Osteocyte (in vitro differentiated cells): ENCODE measurements around the gene CRYM. TPM values are rescaled to one million over a fixed set of nuclear protein-coding genes. Genes with fewer than 3 reads are reported as not detected.

Source experiments
- DNase-seq: peaks from one replicate; pipeline ENCODE4 v3.0.0; 2021; ENCODE audit warnings: mixed read lengths; ENCODE audit not compliant: unreplicated experiment; ENCODE audit errors: extremely low spot score
- H3K27ac Mint-ChIP-seq: one replicate; pipeline ENCODE4 v1.8.0; 2021; ENCODE audit warnings: mild to moderate bottlenecking, mixed read lengths; ENCODE audit not compliant: unreplicated experiment
- H3K27me3 Mint-ChIP-seq: one replicate; pipeline ENCODE4 v1.8.0; 2021; ENCODE audit warnings: mixed read lengths; ENCODE audit not compliant: unreplicated experiment
- H3K36me3 Mint-ChIP-seq: one replicate; pipeline ENCODE4 v1.8.0; 2021; ENCODE audit warnings: mixed read lengths; ENCODE audit not compliant: unreplicated experiment
- H3K4me1 Mint-ChIP-seq: one replicate; pipeline ENCODE4 v1.8.0; 2021; ENCODE audit warnings: mixed read lengths; ENCODE audit not compliant: unreplicated experiment
- H3K4me3 Mint-ChIP-seq: one replicate; pipeline ENCODE4 v1.8.0; 2021; ENCODE audit warnings: mild to moderate bottlenecking, moderate library complexity, mixed read lengths; ENCODE audit not compliant: unreplicated experiment
- H3K9me3 Mint-ChIP-seq: one replicate; pipeline ENCODE4 v1.8.0; 2021; ENCODE audit warnings: mixed read lengths; ENCODE audit not compliant: unreplicated experiment
- CTCF ChIP-seq: fragments of 200-600 bp; sonication (generic); IDR thresholded peaks from 2 replicates; pipeline ENCODE4 v1.5.0; 2021; ENCODE audit warnings: antibody characterized with exemption, mild to moderate bottlenecking, moderate library complexity
- total RNA-seq: library from RNA; stranded (reverse); gene quantifications from 2 replicates; pipeline ENCODE4 v1.2.1, GENCODE V29; 2021

Gene CRYM
- total RNA-seq, 1 donor from 2014 or later: not detected

DNA sequence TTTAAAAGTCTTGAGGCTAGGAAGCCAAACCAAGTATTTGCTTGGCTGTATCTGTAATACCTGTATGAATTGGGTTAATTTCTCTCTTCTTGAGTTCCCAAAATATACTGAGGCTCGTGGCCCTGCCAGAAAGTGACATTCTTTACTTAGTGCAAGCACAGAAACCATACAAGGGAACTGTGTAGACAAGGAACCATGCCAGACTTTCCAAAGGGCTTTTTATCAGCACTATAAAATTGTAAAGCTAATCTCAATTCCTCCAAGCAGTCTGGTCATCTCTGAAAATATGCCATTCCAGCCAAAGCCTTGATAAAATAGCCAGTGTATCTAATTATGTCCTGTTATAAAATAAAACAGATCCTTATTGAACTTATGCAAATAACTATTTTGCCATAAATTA is 7.2 kb upstream of the CRYM start:
- peaks cover 7% of the 10 kb centered on the region for H3K4me1 Mint-ChIP-seq
- H3K27me3 Mint-ChIP-seq: peaks cover 71% of the 10 kb centered on the region
- TF ChIP-seq CTCF: no peak
- peaks cover 6% of the 10 kb centered on the region for H3K9me3 Mint-ChIP-seq
- H3K27ac Mint-ChIP-seq: no peak overlapping the region
- peaks cover 2% of the 10 kb centered on the region for H3K36me3 Mint-ChIP-seq
- no peak for DNase-seq
- H3K4me3 Mint-ChIP-seq: no peak overlapping the region

GRCh38 chr16:21284414-21284813 is 6.3 kb upstream of the CRYM start:
- peaks cover 6% of the 10 kb centered on the region for H3K9me3 Mint-ChIP-seq
- no peak for DNase-seq
- no peak for TF ChIP-seq CTCF
- peaks cover 7% of the 10 kb centered on the region for H3K4me1 Mint-ChIP-seq
- H3K27me3 Mint-ChIP-seq: peaks cover 72% of the 10 kb centered on the region
- peak overlapping the region; percentile 74 for H3K4me3 Mint-ChIP-seq
- H3K36me3 Mint-ChIP-seq: peaks cover 2% of the 10 kb centered on the region
- H3K27ac Mint-ChIP-seq: no peak overlapping the region

GRCh38 chr16:21283521-21284289 is 5.6 kb upstream of the CRYM start:
- TF ChIP-seq CTCF: peak; percentile 59
- H3K4me3 Mint-ChIP-seq: peak overlapping the region; percentile 74
- H3K9me3 Mint-ChIP-seq: no peaks in the 10 kb centered on the region
- H3K4me1 Mint-ChIP-seq: peaks cover 7% of the 10 kb centered on the region
- H3K27me3 Mint-ChIP-seq: peaks cover 72% of the 10 kb centered on the region
- H3K27ac Mint-ChIP-seq: no peak overlapping the region
- peak; percentile 85 for DNase-seq
- H3K36me3 Mint-ChIP-seq: peaks cover 2% of the 10 kb centered on the region

- Mint-ChIP-seq H3K36me3 (peaks cover 2% of the 10 kb centered on the region), H3K27me3 (peaks cover 73% of the 10 kb centered on the region), H3K4me3 (no peak overlapping the region), H3K4me1 (peaks cover 12% of the 10 kb centered on the region), H3K27ac (no peak overlapping the region), H3K9me3 (no peaks in the 10 kb centered on the region)
- TF ChIP-seq CTCF: no peak
- DNase-seq: peak; percentile 60
Measured at GRCh38 chr16:21281698-21282389, 3.8 kb upstream of the CRYM start.

GRCh38 chr16:21279501-21279900 is 1.4 kb upstream of the CRYM start:
- H3K36me3 Mint-ChIP-seq: peaks cover 2% of the 10 kb centered on the region
- H3K27me3 Mint-ChIP-seq: peaks cover 81% of the 10 kb centered on the region
- no peaks in the 10 kb centered on the region for H3K9me3 Mint-ChIP-seq
- DNase-seq: no peak
- H3K4me3 Mint-ChIP-seq: no peak overlapping the region
- H3K4me1 Mint-ChIP-seq: peaks cover 12% of the 10 kb centered on the region
- TF ChIP-seq CTCF: no peak
- H3K27ac Mint-ChIP-seq: no peak overlapping the region
